ENCODE data around the gene DYSF. TPM values are rescaled to one million over a fixed set of nuclear protein-coding genes. Genes with fewer than 3 reads are reported as not detected.

Gene DYSF
- total RNA-seq, 1 donor from 2014 or later: 4.2 TPM

DNA sequence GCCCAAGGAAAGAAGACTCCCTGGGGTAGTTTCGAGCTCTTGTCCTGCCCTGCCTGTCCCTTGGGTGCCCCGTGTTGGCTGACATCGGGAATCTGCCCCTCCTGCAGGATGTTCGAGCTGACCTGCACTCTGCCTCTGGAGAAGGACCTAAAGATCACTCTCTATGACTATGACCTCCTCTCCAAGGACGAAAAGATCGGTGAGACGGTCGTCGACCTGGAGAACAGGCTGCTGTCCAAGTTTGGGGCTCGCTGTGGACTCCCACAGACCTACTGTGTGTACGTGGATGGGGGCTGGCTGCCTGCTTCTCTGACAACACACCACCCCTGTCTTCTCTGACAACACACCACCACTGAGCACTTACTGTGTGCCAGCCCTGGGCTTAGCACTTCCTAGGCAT, 210.8 kb downstream of the DYSF start:
- Mint-ChIP-seq H3K9me3 (peaks cover 2% of the 10 kb centered on the region), H3K4me1 (ENCODE audit: unreplicated experiment) (peaks cover 6% of the 10 kb centered on the region), H3K36me3 (no peaks in the 10 kb centered on the region), H3K4me3 (no peak overlapping the region), H3K27me3 (no peaks in the 10 kb centered on the region), H3K27ac (no peak overlapping the region)
- peak; percentile 53 for DNase-seq (ENCODE audit: extremely low spot score, unreplicated experiment)
- TF ChIP-seq, protein P1, sequence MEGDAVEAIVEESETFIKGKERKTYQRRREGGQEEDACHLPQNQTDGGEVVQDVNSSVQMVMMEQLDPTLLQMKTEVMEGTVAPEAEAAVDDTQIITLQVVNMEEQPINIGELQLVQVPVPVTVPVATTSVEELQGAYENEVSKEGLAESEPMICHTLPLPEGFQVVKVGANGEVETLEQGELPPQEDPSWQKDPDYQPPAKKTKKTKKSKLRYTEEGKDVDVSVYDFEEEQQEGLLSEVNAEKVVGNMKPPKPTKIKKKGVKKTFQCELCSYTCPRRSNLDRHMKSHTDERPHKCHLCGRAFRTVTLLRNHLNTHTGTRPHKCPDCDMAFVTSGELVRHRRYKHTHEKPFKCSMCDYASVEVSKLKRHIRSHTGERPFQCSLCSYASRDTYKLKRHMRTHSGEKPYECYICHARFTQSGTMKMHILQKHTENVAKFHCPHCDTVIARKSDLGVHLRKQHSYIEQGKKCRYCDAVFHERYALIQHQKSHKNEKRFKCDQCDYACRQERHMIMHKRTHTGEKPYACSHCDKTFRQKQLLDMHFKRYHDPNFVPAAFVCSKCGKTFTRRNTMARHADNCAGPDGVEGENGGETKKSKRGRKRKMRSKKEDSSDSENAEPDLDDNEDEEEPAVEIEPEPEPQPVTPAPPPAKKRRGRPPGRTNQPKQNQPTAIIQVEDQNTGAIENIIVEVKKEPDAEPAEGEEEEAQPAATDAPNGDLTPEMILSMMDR (conservative IDR thresholded peaks at IDR 0.05): no peak

DNA sequence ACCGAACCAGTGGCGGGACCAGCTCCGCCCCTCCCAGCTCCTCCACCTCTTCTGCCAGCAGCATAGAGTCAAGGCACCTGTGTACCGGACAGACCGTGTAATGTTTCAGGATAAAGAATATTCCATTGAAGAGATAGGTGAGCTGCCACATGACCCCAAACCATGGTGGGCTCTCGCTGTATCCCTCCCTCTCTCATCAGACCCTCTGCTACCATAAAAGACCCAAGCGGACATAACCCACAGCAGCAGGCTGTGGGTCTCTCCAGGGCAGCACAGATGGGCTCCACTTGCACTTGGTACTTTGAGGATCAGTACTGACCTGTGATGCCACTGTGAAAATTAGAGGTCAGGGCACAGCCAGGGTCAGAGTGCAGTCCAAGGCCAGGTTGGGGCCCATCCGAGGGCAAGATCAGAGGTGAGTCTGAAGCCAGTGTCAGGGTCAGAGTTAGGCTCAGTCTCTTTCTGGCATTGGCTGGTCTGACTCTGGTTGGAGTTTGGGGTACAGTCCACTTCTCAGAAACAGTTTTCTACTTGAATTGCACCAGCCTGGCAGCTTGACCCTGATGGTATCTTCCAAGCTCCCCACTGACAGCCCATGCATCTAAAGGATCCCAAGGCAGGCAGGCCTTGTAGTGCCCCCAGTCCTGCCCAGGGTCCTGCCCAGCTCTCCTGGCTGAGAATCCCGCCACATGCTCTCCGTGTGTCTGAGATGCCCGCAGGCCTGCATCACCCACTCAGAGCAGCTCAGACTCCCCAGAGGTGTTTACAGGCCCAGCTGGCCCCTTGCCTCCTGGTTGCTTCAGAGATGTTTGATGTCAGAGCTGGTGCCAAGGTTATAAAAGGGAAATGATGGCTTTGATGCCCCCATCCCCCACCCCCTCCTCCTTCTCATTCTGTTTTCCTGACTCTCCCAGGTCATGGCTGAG, 212.1 kb downstream of the DYSF start:
- peaks cover 4% of the 10 kb centered on the region for H3K36me3 Mint-ChIP-seq
- H3K27me3 Mint-ChIP-seq: no peaks in the 10 kb centered on the region
- no peaks in the 10 kb centered on the region for H3K9me3 Mint-ChIP-seq

DNA sequence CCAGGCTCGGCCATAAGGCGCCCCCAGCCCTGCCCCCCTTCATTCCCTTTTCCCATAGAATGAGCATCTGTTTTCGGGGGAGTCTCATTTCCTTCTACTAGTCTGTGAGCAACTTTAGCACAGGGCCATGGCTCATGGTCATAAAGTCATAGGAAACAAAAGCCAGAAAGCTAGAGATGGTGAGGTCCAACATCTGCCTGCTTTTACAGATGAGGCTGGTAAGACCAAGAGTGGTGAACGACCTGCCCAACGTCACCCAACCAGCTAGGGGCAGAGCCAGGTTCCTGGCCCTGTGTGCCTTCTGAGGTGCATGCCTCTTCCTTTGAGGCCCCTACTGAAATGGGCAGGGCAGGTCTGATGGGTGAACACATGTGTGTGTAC, 212.7 kb downstream of the DYSF start:
- Mint-ChIP-seq H3K27ac (no peak overlapping the region), H3K27me3 (no peaks in the 10 kb centered on the region), H3K4me3 (no peak overlapping the region), H3K9me3 (no peaks in the 10 kb centered on the region), H3K36me3 (peaks cover 4% of the 10 kb centered on the region), H3K4me1 (ENCODE audit: unreplicated experiment) (peaks cover 6% of the 10 kb centered on the region)
- DNase-seq (ENCODE audit: extremely low spot score, unreplicated experiment): no peak
- TF ChIP-seq, protein P1 (conservative IDR thresholded peaks at IDR 0.05): no peak

More for the DNA sequence above, 212.1 kb downstream of the DYSF start:
- Mint-ChIP-seq H3K4me1 (ENCODE audit: unreplicated experiment) (peaks cover 6% of the 10 kb centered on the region), H3K27ac (no peak overlapping the region), H3K4me3 (no peak overlapping the region)
- DNase-seq (ENCODE audit: extremely low spot score, unreplicated experiment): no peak
- TF ChIP-seq, protein P1 (conservative IDR thresholded peaks at IDR 0.05): no peak

DNA sequence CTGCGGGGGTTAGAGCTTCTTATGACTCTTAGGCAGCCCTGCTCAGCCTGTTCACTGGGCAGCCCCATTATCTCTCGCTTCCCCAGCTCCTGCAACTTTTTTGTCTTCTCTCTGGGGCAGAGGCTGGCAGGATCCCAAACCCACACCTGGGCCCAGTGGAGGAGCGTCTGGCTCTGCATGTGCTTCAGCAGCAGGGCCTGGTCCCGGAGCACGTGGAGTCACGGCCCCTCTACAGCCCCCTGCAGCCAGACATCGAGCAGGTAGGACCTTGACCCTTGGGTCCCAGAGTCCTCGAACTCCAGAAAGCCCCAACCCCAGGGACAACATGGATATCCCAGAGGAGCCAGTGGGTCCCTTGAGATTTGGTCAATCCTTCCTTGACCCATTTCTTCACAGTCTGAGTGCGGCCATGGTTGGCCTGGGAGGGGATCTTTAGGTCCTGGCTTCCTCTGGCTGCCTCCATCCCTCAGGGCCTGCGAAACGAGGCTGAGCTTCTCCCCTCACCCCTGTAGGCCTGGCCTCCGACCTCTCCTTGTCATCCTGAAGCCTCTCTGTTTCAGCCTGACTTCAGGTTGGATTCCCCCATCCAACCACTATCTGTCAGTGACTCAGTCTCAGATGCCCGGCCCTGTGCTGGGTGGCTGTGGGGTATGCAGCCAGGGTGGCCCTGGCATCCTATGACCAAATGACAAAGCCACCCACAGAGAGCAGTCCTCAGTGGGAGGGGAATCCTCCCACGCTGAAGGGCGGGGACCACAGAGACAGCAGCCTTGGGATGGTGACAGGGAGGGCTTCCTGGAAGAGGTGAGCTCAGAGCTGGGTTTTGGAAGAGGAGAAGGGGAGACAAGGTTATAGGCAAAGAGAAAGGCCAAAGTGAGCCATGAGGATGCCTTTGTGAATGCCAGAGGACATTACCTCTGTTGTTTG, 214.2 kb downstream of the DYSF start:
- Mint-ChIP-seq H3K36me3 (peaks cover 4% of the 10 kb centered on the region), H3K9me3 (no peaks in the 10 kb centered on the region), H3K4me3 (no peak overlapping the region), H3K27me3 (no peaks in the 10 kb centered on the region), H3K4me1 (ENCODE audit: unreplicated experiment) (peaks cover 6% of the 10 kb centered on the region), H3K27ac (no peak overlapping the region)
- DNase-seq (ENCODE audit: extremely low spot score, unreplicated experiment): peak; percentile 58
- TF ChIP-seq, protein P1 (conservative IDR thresholded peaks at IDR 0.05): no peak

DNA sequence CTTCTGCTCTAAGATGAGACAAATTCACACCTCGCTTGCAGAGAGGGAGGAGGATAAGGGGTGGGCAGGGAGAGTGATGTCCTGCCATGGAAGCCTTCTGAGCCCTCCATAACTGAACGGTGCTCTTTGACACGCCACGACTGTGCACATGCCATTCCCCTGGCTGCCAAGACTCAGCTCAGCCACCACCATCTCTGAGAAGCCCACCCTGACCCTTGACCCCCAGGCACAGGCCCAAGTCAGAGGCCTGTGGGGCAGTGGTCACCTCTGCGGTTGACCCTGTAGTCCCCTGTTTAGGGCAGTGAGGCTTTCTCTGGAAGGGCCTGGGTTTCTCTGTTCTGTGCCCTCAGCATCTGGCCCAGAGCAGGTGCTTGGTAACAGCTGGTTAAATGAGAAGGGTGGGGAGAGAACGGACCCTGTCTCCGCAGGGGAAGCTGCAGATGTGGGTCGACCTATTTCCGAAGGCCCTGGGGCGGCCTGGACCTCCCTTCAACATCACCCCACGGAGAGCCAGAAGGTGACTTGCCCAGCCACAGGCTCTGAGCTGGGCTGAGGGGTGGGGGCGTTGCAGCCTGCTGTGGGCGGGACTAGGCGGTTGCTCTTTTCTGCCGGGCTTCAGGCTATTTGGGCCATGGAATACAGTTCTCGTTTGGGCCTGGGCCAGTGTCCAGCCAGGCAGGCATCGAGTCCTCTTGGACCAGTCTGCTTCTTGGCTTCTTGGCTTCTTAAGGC, 215.1 kb downstream of the DYSF start:
- TF ChIP-seq, protein P1 (conservative IDR thresholded peaks at IDR 0.05): no peak
- no peaks in the 10 kb centered on the region for H3K9me3 Mint-ChIP-seq
- no peak for DNase-seq (ENCODE audit: extremely low spot score, unreplicated experiment)

More for the DNA sequence above, 215.1 kb downstream of the DYSF start:
- Mint-ChIP-seq H3K27ac (no peak overlapping the region), H3K27me3 (no peaks in the 10 kb centered on the region), H3K36me3 (peaks cover 4% of the 10 kb centered on the region), H3K4me1 (ENCODE audit: unreplicated experiment) (peaks cover 6% of the 10 kb centered on the region), H3K4me3 (no peak overlapping the region)

Data from type B pancreatic cell (in vitro differentiated cells).